Measurements from ENCODE around the gene SPATA13.
"Not testable (repeated sequence)": the region's sequence is repeated elsewhere in the genome, so short reads cannot be mapped to it uniquely, and the experiment has no call there.

SPATA13 gene

DNA sequence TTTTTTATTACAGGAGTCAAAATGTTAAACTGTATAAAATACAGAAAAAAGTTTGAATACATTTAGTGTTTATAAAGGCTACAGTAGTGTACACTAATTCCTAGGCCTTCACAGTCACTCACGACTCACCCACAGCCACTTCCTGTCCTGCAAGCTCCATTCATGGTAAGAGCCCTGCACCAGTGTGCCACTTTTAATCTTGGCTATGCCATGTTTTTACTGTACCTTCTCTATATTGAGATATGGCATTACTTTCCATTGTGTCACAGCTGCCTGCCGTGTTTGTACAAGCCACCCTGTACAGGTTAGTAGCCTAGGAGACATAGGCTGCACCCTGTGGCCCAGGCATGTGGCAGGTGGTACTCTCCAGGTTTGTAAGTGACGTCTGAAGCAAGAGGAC, 180.9 kb downstream of the SPATA13 start:
- peak; percentile 34 for DNase-seq (ENCODE audit: low read depth)
- no peak for TF ChIP-seq CTCF (conservative IDR thresholded peaks at IDR 0.05; ENCODE audit: low read length)
- H3K4me3 ChIP-seq (ENCODE audit: low read length) = no peak overlapping the region

DNA sequence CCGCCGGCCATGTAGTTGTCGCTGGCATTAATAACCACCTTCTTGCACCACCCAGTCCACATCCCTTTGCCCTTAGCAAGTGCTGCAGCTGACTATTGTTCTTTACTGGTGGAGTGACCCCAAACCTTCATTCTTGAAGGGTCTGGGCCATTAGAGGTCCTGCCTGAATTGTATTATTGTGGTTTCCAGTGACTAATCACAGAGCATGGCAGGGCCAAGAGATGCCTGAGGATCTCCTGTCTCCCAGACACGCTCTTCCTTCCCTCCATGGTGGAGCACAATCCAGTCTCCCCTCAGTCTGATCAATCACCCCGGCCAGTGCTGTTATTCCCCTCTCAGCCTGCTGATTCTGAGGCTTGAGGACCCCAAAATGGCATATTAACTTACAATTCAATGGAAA, 187.9 kb downstream of the SPATA13 start:
- no peak for DNase-seq (ENCODE audit: low read depth)
- no peak for TF ChIP-seq CTCF (conservative IDR thresholded peaks at IDR 0.05; ENCODE audit: low read length)
- no peak overlapping the region for H3K4me3 ChIP-seq (ENCODE audit: low read length)

DNA sequence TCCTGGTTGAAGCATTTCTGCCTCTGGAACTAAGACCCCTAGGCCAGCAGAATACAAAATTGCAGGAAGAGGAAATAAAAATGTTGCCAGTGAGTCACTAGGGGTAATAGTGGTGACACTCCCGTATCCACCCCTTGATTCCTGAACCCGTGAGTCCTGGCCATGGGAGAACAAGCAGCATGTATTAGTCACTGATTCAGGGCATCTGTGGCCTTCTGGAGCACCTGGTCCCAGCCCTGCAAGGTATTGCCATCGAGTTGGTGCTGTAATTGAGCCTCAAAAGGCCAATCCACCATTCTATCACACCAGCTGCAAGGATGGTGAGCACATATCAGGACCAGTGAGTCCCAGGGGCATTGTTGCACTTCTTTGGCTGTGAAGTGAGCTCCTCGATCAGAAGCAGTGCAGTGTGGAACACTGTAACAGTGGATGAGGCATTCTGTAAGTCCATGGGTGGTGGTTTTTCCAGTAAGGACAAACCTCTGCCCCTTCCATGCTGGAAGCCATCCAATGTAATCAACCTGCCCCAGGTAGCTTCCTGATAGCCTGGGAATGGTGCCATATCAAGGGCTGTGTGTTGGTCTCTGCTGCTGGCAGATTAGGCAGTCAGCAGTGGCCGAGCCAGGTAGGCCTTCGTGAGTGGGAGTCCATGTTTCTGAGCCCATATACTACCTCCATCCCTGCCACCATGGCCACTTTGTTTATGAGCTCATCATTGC, 188.4 kb downstream of the SPATA13 start:
- no peak for DNase-seq (ENCODE audit: low read depth)
- no peak overlapping the region for H3K4me3 ChIP-seq (ENCODE audit: low read length)
- no peak for TF ChIP-seq CTCF (conservative IDR thresholded peaks at IDR 0.05; ENCODE audit: low read length)

DNA sequence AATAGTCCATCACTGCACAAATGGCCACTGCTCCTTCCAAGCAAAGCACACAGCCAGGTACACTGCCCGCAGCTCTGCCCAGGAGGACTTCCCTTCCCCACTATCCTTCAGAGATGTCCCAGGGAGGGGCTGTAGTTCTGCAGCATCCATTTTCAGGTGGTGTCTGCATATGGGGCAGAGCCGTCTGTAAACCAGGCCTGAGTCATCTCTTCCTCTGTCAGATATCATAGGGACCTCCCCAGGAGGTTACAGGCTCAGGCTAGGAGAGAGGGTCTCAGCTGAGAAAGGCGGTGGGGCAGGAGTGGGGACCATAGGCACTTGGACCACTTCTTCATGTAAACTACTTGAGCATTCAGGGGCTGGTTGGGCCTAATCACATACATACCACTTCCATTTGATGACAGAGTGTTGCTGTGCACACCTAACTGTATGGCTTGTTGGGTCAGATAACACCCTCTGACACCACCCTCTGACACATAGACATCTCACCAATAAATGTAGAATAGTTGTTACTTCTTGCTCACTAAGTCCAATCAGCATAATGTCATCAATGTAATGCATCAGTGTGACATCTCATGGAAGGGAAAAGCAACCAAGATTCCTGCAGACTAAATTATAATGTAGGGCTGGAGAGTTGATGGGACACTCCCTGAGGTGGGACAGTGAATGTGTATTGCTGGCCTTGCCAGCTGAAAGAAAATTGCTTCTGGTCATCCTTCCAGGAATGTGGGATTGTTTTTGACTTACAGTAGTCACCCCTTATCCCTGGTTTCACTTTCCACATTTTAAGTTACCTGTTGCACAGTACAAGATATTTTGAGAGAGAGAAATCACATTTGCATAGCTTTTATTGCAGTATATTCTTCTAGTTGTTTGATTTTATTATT, 189.5 kb downstream of the SPATA13 start:
- not testable (repeated sequence) for H3K4me3 ChIP-seq (ENCODE audit: low read length); DNase-seq (ENCODE audit: low read depth)

DNA sequence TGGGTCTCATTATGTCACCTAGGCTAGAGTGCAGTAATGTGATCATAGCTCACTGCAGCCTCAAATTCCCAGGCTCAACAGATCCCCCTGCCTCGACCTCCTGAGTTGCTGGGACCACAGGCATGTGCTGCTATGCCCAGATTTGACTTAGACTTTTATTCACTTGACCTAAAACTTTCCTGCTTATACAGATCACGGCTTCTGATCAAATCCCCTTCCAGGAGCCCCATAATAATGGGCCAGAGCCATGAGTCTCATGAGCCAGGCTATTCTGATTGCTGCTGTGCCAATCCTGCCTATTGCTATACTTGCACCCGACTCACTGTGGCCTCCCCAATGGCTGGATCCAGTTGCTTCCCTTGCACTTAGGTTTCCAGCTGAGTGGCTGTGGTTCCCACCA, 190.9 kb downstream of the SPATA13 start:
- TF ChIP-seq CTCF (conservative IDR thresholded peaks at IDR 0.05; ENCODE audit: low read length) = no peak
- no peak overlapping the region for H3K4me3 ChIP-seq (ENCODE audit: low read length)
- no peak for DNase-seq (ENCODE audit: low read depth)

DNA sequence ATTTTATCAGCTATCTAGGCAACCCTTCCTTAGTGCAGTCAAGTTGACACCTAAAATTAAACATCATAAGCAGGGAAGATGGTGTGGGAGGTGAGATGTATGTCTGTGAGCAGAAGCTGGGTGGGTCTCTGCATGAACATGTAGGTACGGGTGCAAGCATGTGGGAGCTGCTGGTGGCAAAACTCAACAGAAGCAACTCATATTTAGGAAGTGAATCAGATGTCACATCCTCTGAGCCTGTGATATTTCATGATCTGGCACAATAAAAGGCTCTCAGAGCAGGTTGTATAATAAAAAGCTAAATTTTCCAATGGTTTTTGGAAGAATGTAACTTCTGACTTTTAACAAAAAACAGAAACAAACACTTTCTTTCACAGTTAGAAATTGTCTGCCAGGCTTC, 193.2 kb downstream of the SPATA13 start:
- DNase-seq (ENCODE audit: low read depth) = no peak
- H3K4me3 ChIP-seq (ENCODE audit: low read length) = no peak overlapping the region
- TF ChIP-seq CTCF (conservative IDR thresholded peaks at IDR 0.05; ENCODE audit: low read length) = no peak

GRCh38 chr13:24355103-24355502, 194.6 kb downstream of the SPATA13 start:
- no peak for TF ChIP-seq CTCF (conservative IDR thresholded peaks at IDR 0.05; ENCODE audit: low read length)
- H3K4me3 ChIP-seq (ENCODE audit: low read length) = no peak overlapping the region
- no peak for DNase-seq (ENCODE audit: low read depth)

Measured in AG10803 (cell line).